Stomach (tissue), 9 donors: ENCODE measurements around the gene DNAAF9. TPM values are rescaled to one million over a fixed set of nuclear protein-coding genes. Genes with fewer than 3 reads are reported as not detected.

Experiments used
- DNase-seq, 2 donors: peaks; one replicate each; pipeline versions ENCODE4 v3.0.0 to v3.0.0-alpha.2; 2013 to 2019
- H3K27ac ChIP-seq, 5 donors: fragments of 200-600 bp in 4 of 5; sonication (generic) in 4 of 5; one replicate each; pipeline ENCODE4 v1.5.1; 2013 to 2019; ENCODE audit warnings: mild to moderate bottlenecking in 1 of 5, moderate library complexity in 1 of 5
- H3K27me3 ChIP-seq, 3 donors: fragments of 200-600 bp; sonication (generic); one replicate each; pipeline ENCODE4 v1.5.1; 2017 to 2019; ENCODE audit warnings: mixed run types in 1 of 3
- H3K36me3 ChIP-seq, 4 donors: fragments of 200-600 bp; sonication (generic); 1 replicate in 3 of 4; 2 replicates in 1 of 4; pipeline ENCODE4 v1.5.1; 2016 to 2019
- H3K4me1 ChIP-seq, 4 donors: fragments of 200-600 bp; sonication (generic); one replicate each; pipeline ENCODE4 v1.5.1; 2016 to 2019
- H3K4me3 ChIP-seq, 4 donors: fragments of 200-600 bp; sonication (generic) in 3 of 4; one replicate each; pipeline ENCODE4 v1.5.1; 2016 to 2019; ENCODE audit warnings: mild to moderate bottlenecking in 1 of 4
- H3K9me3 ChIP-seq, 4 donors: fragments of 200-600 bp; sonication (generic); one replicate each; pipeline ENCODE4 v1.5.1; 2016 to 2019
- EP300 ChIP-seq: sonication (generic); formaldehyde crosslinking; IDR thresholded peaks from one replicate; pipeline ENCODE4 v1.6.1; 2017; ENCODE audit warnings: antibody characterized with exemption
- POLR2A ChIP-seq, 4 donors: fragments of 450-650 bp; IDR thresholded peaks; one replicate each; pipeline ENCODE4 v1.6.1; 2016; ENCODE audit warnings: antibody characterized with exemption in 4 of 4, control low read depth in 2 of 4, mild to moderate bottlenecking in 1 of 4, moderate library complexity in 1 of 4
- POLR2AphosphoS5 ChIP-seq, 3 donors: sonication (generic); formaldehyde crosslinking; IDR thresholded peaks; one replicate each; pipeline ENCODE4 v1.6.1; 2016; ENCODE audit warnings: antibody characterized with exemption in 3 of 3
- WGBS, 5 donors: extraction: QIAGEN DNeasy Blood & Tissue Kit in 3 of 5; methylation state at CpG; one replicate each; pipeline versions ENCODE4 v1.1.5 to v1.1.7; 2013 to 2018; 5-methylcytosine and 5-hydroxymethylcytosine counted together
- intact Hi-C: fragments of 100-400 bp; cut with DNase I; formaldehyde crosslinking; loops from one replicate; pipeline ENCODE4 v1.15.1; 2023; ENCODE audit warnings: low total_unique reads
- polyA plus RNA-seq, 3 donors: library from polyadenylated mRNA; stranded (reverse); fragments of 200-250 nt; gene quantifications; one replicate each; pipeline ENCODE4 v1.2.3, GENCODE V29; 2013
- total RNA-seq, 5 donors: library from RNA; depleted of rRNA; stranded (reverse); fragments of >200 nt; gene quantifications; one replicate each; pipeline versions ENCODE4 v1.1.0 to v1.2.3, GENCODE V29; 2014 to 2016
- TF ChIP-seq, protein P1 (sequence below), 7 experiments: fragments of 450-650 bp in 4 of 7; fragments of 200-600 bp in 3 of 7; sonication (generic) in 3 of 7; IDR thresholded peaks; one replicate each; pipeline ENCODE4 v1.5.1; 2016 to 2019; ENCODE audit warnings: antibody characterized with exemption in 7 of 7, control low read depth in 2 of 7, mild to moderate bottlenecking in 1 of 7
- donor health status: healthy with polysubstance abuse.
- donor health status: Bipolar disorder and iron deficiency.
- donor health status: healthy.

The DNAAF9 gene
- total and polyA plus RNA-seq, 8 donors, result 1.2 to 23.7 (median 10.5) TPM

DNA sequence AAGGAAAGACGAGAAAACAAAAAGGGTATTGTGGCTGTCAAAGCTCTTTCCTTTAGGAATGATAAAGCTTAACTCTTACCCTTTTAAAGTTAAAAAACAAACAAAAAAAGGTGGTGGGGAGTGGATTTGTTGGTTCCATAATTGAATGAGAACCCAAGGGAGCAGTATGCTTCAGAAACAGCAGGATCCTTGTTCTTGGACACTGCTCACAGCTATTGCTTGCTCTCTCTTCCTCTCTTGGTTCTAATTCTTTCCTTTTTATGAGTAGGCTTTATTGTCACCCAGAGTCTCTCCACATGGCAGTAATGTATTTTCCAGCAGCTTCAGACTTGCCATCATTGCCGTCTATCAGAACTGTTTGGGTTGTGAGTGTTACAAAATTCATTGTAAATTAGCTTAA, 44.7 kb upstream of the DNAAF9 start:
- intact Hi-C loops, result no loop called here
- Histone ChIP-seq H3K4me3 (no peak overlapping the region), H3K27ac (no peak overlapping the region), H3K9me3 (no peaks in the 10 kb centered on the region), H3K36me3 (no peaks in the 10 kb centered on the region), H3K4me1 (peaks cover 0 to 3% (median 0%) of the 10 kb centered on the region in 4 donors), H3K27me3 (no peaks in the 10 kb centered on the region)
- no peak for DNase-seq
- TF ChIP-seq, protein P1, sequence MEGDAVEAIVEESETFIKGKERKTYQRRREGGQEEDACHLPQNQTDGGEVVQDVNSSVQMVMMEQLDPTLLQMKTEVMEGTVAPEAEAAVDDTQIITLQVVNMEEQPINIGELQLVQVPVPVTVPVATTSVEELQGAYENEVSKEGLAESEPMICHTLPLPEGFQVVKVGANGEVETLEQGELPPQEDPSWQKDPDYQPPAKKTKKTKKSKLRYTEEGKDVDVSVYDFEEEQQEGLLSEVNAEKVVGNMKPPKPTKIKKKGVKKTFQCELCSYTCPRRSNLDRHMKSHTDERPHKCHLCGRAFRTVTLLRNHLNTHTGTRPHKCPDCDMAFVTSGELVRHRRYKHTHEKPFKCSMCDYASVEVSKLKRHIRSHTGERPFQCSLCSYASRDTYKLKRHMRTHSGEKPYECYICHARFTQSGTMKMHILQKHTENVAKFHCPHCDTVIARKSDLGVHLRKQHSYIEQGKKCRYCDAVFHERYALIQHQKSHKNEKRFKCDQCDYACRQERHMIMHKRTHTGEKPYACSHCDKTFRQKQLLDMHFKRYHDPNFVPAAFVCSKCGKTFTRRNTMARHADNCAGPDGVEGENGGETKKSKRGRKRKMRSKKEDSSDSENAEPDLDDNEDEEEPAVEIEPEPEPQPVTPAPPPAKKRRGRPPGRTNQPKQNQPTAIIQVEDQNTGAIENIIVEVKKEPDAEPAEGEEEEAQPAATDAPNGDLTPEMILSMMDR (IDR thresholded peaks at IDR 0.05), result no peak
- TF ChIP-seq POLR2A (IDR thresholded peaks at IDR 0.05), result no peak
- TF ChIP-seq EP300, result no peak
- TF ChIP-seq POLR2AphosphoS5 (IDR thresholded peaks at IDR 0.05), result no peak
- WGBS, 5 donors, result 36 to 52% (median 46%) methylated on average over 2 of the region's 2 CpGs

DNA sequence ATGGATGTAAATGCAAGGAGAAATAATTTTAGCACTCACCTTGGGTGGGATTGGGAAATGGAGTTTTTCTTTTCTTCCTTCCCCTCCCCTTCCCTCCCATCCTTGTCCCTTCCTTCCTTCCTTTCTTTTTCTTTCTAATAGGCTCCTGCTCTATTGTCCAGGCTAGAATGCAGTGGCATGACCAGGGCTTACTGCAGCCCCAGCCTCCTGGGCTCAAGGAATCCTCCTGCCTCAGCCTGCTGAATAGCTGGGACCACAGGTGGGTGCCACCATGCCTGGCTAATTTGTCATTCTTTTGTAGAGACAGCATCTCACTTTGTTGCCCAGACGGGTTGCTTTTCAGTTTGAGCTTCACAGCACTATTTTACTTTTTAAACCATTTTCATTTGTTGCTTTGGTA, 41.9 kb upstream of the DNAAF9 start:
- Histone ChIP-seq H3K27me3 (no peaks in the 10 kb centered on the region), H3K27ac (no peak overlapping the region), H3K36me3 (no peaks in the 10 kb centered on the region), H3K9me3 (no peaks in the 10 kb centered on the region), H3K4me1 (peaks cover 0 to 8% (median 0%) of the 10 kb centered on the region in 4 donors), H3K4me3 (no peak overlapping the region)
- intact Hi-C loops, result no loop called here
- DNase-seq, result no peak
- whole genome bisulfite sequencing, 5 donors, result 67 to 95% (median 91%) methylated on average over 1 of the region's 1 CpG
- no peak for TF ChIP-seq POLR2A (IDR thresholded peaks at IDR 0.05)
- TF ChIP-seq POLR2AphosphoS5 (IDR thresholded peaks at IDR 0.05), result no peak
- TF ChIP-seq, protein P1 (IDR thresholded peaks at IDR 0.05), result no peak
- TF ChIP-seq EP300, result no peak

DNA sequence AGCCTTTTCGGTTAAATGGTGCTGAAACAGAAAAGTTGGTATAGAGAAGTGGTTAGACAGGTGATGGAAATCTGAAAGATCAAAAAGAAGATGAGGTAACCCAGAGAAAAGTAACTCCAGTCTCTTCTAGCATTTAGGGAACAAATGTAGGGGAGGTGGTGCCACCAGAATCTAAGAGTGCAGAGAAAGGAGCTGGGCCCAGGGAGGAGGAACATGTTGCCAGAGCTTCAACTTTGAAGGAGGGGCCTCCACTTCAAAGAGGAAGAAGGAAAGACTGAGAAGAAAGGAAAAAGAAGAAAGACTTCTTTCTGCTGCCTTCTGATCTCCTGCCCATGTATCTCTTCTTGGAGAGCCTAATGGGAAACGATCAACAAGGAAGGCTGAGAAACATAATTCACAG, 39.9 kb upstream of the DNAAF9 start:
- H3K4me3 ChIP-seq, result no peak overlapping the region
- DNase-seq, result no peak
- TF ChIP-seq EP300 (no peak), POLR2A (IDR thresholded peaks at IDR 0.05) (no peak), POLR2AphosphoS5 (IDR thresholded peaks at IDR 0.05) (no peak)
- TF ChIP-seq, protein P1 (IDR thresholded peaks at IDR 0.05), result no peak
- no peaks in the 10 kb centered on the region for H3K27me3 ChIP-seq
- no peak overlapping the region for H3K27ac ChIP-seq
- H3K4me1 ChIP-seq, result peaks cover 0 to 8% (median 3%) of the 10 kb centered on the region in 4 donors
- no peaks in the 10 kb centered on the region for H3K36me3 ChIP-seq
- intact Hi-C loops, result no loop called here
- no peaks in the 10 kb centered on the region for H3K9me3 ChIP-seq
- 70 to 85% (median 81%) methylated on average over 2 of the region's 2 CpGs for WGBS, 5 donors

DNA sequence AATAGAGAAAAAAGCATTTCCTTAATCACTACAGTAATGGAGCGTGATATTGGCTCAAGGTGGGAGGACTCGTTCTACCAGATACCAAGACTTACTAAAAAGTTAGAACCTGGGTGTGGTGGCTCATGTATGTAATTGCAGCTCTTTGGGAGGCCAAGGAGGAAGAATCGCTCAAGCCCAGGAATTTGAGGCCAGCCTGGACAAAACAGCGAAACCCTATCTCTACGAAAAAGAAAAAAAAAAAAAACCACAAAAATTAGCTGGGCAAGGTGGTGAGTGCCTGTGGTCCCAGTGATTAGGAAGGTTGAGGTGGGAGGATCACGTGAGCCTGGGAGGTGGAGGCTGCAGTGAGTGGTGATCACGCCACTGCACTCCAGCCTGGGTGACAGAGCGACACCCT, 39.3 kb upstream of the DNAAF9 start:
- peak in 1 of 2 donors; percentile 74 for DNase-seq
- Histone ChIP-seq H3K27ac (no peak overlapping the region), H3K9me3 (no peaks in the 10 kb centered on the region), H3K4me3 (no peak overlapping the region), H3K27me3 (no peaks in the 10 kb centered on the region), H3K36me3 (no peaks in the 10 kb centered on the region), H3K4me1 (peaks cover 0 to 8% (median 3%) of the 10 kb centered on the region in 4 donors)
- intact Hi-C loops, result no loop called here
- TF ChIP-seq, protein P1 (IDR thresholded peaks at IDR 0.05), result no peak
- peak in 1 of 3 donors; percentile 20 for TF ChIP-seq POLR2AphosphoS5 (IDR thresholded peaks at IDR 0.05)
- no peak for TF ChIP-seq POLR2A (IDR thresholded peaks at IDR 0.05)
- no peak for TF ChIP-seq EP300
- WGBS, 5 donors, result 62 to 74% (median 70%) methylated on average over 8 of the region's 8 CpGs
